Subcutaneous abdominal adipose tissue (tissue), 5 donors: ENCODE data around the gene UMAD1.

ENCODE experiments used
- H3K27ac ChIP-seq: one replicate; pipeline ENCODE4 v1.7.0; 2013; ENCODE audit warnings: low read depth, mild to moderate bottlenecking, inconsistent platforms, low read length, moderate library complexity
- H3K27me3 ChIP-seq, 5 donors: one replicate each; pipeline ENCODE4 v1.7.0; 2013; ENCODE audit warnings: low read length in 5 of 5, inconsistent platforms in 1 of 5; ENCODE audit not compliant: control insufficient read depth in 5 of 5, insufficient read depth in 4 of 5
- H3K36me3 ChIP-seq, 5 donors: one replicate each; pipeline ENCODE4 v1.7.0; 2013; ENCODE audit warnings: low read length in 5 of 5; ENCODE audit not compliant: control insufficient read depth in 5 of 5, insufficient read depth in 5 of 5
- H3K4me1 ChIP-seq, 5 donors: one replicate each; pipeline ENCODE4 v1.7.0; 2013; ENCODE audit warnings: low read length in 5 of 5, mild to moderate bottlenecking in 3 of 5, moderate library complexity in 1 of 5; ENCODE audit not compliant: control insufficient read depth in 5 of 5, insufficient read depth in 5 of 5
- H3K4me3 ChIP-seq, 5 donors: one replicate each; pipeline ENCODE4 v1.7.0; 2013; ENCODE audit warnings: low read length in 5 of 5, low read depth in 1 of 5
- H3K9ac ChIP-seq, 5 donors: one replicate each; pipeline ENCODE4 v1.7.0; 2013; ENCODE audit warnings: low read length in 5 of 5, mild to moderate bottlenecking in 4 of 5, moderate library complexity in 3 of 5
- H3K9me3 ChIP-seq, 5 donors: one replicate each; pipeline ENCODE4 v1.7.0; 2013; ENCODE audit warnings: low read length in 5 of 5; ENCODE audit not compliant: control insufficient read depth in 5 of 5
- donor health status: healthy.
- donor health status: healthy.
- donor health status: healthy.
- donor health status: healthy.
- donor health status: healthy.

The UMAD1 gene

DNA sequence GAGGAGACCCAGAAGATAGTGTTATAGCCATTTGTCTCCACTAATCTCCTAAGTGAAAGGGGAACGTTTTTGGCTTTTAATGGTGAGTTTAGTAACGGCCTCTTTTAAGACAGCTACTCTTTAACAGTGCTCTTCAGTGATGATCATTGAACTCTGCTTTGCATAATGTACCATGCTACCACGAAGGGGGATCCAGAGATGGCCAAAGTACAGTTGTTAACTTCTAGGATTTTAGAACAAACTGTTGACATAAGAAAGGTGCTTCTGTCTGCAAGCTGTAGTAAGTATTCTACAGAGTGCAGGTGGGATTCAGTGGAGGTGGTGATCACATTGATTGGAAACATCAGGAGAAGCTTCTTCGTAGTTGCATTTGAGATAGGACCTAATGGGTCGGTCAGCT lies 192.0 kb downstream of the UMAD1 start:
- no peaks in the 10 kb centered on the region for H3K9me3 ChIP-seq
- H3K4me3 ChIP-seq: no peak overlapping the region
- H3K27me3 ChIP-seq: no peaks in the 10 kb centered on the region
- no peak overlapping the region for H3K27ac ChIP-seq
- H3K4me1 ChIP-seq: no peaks in the 10 kb centered on the region
- no peaks in the 10 kb centered on the region for H3K36me3 ChIP-seq
- no peak overlapping the region for H3K9ac ChIP-seq

DNA sequence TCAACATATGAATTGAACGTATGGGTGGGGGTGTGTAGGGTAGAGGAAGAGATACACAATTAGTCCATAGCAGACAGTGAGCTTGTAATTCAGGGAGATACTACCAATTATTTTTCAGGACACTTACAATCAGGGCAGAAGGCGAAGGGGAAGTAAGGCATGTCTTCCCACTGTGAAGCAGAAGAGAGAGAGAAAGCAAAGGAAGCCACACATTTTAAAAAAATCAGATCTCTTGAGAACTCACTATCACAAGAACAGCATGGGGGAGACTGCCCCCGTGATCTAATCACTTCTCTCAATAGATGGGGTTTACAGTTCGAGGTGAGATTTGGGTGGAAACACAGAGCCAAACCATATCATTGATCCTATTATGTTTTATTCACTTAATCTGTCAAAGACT lies 194.2 kb downstream of the UMAD1 start:
- no peak overlapping the region for H3K27ac ChIP-seq
- H3K4me1 ChIP-seq: no peaks in the 10 kb centered on the region
- no peak overlapping the region for H3K4me3 ChIP-seq

DNA sequence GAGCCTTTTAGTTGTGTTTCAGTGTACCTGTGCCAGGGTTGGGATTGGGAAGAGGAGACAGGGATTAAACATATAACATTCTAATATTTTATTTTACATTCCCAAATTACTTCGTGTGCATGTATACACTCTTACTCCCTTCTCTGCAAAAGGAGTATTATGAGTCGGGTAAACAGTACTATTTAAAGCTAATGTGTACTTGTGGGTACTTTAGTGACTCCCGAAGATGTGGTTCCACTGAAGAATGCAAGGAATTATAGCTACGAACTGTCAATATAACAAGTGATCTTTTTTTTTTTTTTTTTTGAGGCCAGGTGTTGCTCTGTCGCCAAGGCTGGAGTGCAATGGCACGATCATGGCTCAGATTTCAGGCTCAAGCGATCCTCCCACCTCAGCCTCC lies 200.5 kb downstream of the UMAD1 start:
- no peak overlapping the region for H3K27ac ChIP-seq
- H3K36me3 ChIP-seq: no peaks in the 10 kb centered on the region
- no peak overlapping the region for H3K9ac ChIP-seq
- H3K27me3 ChIP-seq: no peaks in the 10 kb centered on the region
- peaks cover 0 to 6% (median 0%) of the 10 kb centered on the region in 5 donors for H3K4me1 ChIP-seq
- no peaks in the 10 kb centered on the region for H3K9me3 ChIP-seq
- H3K4me3 ChIP-seq: no peak overlapping the region

More for the DNA sequence above, 194.2 kb downstream of the UMAD1 start:
- no peaks in the 10 kb centered on the region for H3K9me3 ChIP-seq
- no peaks in the 10 kb centered on the region for H3K27me3 ChIP-seq
- H3K9ac ChIP-seq: no peak overlapping the region
- no peaks in the 10 kb centered on the region for H3K36me3 ChIP-seq

DNA sequence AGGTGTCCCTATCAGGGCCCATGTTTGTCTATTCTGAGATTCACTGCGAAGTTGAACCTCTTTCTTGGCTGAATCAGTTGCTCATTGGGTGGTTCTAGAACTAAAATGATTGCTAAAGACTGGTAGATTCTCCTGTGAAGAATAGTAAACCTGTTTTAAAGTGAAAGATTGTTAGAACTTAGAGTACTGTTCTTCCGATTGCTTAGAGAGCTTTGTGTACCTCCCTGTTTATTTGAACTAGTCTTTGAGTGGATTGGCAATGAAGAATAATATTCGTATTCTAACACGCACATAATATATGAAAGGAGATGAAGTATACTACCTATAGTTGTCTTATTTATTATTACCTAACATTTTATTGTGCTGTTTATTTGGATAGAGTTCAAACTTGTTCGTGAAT lies 202.7 kb downstream of the UMAD1 start:
- H3K9me3 ChIP-seq: no peaks in the 10 kb centered on the region
- H3K4me1 ChIP-seq: peaks cover 0 to 6% (median 0%) of the 10 kb centered on the region in 5 donors
- H3K9ac ChIP-seq: no peak overlapping the region
- no peak overlapping the region for H3K4me3 ChIP-seq
- H3K27me3 ChIP-seq: no peaks in the 10 kb centered on the region
- H3K36me3 ChIP-seq: no peaks in the 10 kb centered on the region
- H3K27ac ChIP-seq: no peak overlapping the region

DNA sequence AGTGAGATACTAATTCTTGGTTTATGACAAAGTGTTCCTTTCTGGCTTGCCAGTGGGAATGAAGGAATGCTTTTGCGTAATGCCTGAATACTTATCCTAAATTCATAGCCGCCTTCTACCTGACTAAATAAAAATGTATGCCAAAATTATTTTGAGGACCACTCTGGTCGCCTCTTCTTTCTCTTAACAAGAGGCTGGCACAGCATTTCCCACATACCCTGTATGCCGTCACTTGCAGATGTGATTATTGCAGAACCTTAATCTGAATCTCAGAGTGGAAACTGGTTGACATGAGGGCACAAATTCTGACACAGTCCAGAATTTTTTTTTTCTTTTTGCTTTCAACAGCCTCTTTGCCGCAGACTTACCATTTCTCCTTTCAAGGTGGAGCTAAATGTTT lies 203.4 kb downstream of the UMAD1 start:
- Histone ChIP-seq H3K4me1 (peaks cover 0 to 6% (median 0%) of the 10 kb centered on the region in 5 donors), H3K9ac (no peak overlapping the region), H3K36me3 (no peaks in the 10 kb centered on the region), H3K27me3 (no peaks in the 10 kb centered on the region), H3K9me3 (no peaks in the 10 kb centered on the region), H3K27ac (no peak overlapping the region), H3K4me3 (no peak overlapping the region)

DNA sequence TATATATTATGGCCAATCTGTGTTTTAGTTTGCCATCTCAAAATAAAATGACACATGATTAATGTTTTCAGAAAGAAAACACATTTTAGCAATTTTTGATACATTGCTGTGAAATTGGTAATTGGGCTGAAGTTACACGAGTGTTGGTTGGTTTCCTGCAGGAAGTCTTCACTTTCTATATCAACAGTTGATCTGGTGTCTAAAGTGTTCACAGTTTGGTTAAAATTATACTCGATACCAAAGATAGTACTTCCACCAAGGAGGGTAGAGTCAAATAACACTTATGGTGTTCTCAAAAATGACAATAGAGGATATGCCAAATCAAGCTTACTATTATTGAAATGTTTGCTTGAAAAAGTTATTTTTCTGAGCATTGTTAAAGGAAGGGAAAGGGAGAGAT lies 207.7 kb downstream of the UMAD1 start:
- Histone ChIP-seq H3K9me3 (no peaks in the 10 kb centered on the region), H3K4me1 (peaks cover 0 to 6% (median 0%) of the 10 kb centered on the region in 5 donors), H3K4me3 (no peak overlapping the region), H3K36me3 (no peaks in the 10 kb centered on the region), H3K9ac (no peak overlapping the region), H3K27ac (no peak overlapping the region), H3K27me3 (no peaks in the 10 kb centered on the region)

DNA sequence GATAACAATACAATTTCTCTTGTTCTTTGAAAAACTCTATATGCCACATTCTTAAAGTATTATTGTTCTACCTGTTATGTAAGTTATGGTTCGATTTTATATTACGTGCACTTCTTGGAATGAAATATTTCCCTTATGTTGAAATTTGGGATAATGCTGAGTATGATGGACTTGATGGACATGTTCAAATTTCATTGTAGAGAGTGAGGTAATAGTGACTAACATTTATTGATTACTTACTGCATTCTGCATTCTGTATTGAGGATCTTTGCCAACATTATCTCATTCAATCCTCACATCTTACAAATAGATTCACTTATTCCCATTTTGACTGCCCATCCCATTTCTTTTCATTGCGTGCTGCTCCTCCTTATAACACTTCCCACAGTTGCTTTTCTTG lies 208.3 kb downstream of the UMAD1 start:
- H3K36me3 ChIP-seq: no peaks in the 10 kb centered on the region
- no peaks in the 10 kb centered on the region for H3K9me3 ChIP-seq
- H3K4me3 ChIP-seq: no peak overlapping the region
- peaks cover 0 to 3% (median 0%) of the 10 kb centered on the region in 5 donors for H3K4me1 ChIP-seq
- H3K9ac ChIP-seq: no peak overlapping the region
- H3K27me3 ChIP-seq: no peaks in the 10 kb centered on the region
- H3K27ac ChIP-seq: no peak overlapping the region

DNA sequence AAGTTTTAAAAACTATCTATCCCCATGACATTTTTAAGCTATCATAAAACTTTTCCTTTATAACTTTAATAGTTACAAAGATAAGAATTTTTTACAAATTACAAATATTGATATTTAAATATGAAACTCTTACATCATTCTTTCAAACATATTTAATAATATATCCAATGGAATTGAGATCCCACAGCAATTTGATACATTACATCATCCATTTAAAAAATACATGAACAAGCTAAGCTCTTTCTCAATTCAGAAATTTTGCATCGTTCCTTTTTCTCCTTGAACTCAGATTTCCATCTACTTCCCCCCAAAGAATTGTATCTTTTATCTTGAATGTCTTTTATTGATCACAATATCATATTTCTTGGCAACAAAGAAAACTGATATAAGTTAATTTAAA lies 209.6 kb downstream of the UMAD1 start:
- H3K9me3 ChIP-seq: peaks cover 0 to 7% (median under 1%) of the 10 kb centered on the region in 5 donors
- no peaks in the 10 kb centered on the region for H3K4me1 ChIP-seq
- no peaks in the 10 kb centered on the region for H3K27me3 ChIP-seq
- no peaks in the 10 kb centered on the region for H3K36me3 ChIP-seq
- H3K9ac ChIP-seq: no peak overlapping the region
- no peak overlapping the region for H3K4me3 ChIP-seq
- H3K27ac ChIP-seq: no peak overlapping the region

DNA sequence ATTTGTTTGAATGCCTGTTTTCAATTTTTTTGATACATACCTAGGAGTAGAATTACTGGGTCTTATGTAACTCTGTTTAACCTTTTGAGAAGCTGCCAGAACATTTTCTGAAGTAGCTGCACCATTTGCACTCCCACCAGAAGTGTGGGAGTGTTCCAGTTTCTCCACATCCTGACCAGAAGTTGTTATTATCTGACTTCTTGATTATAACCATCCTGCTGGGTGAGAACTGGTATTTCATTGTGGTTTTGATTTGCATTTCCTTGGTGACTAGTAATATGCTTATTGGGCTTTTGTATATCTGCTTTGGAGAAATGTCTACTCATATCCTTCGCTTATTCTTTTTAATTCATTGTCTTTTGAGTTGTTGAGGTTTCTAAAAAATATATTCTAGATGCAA lies 210.8 kb downstream of the UMAD1 start:
- Histone ChIP-seq H3K27ac (no peak overlapping the region), H3K36me3 (no peaks in the 10 kb centered on the region), H3K9me3 (peaks cover 0 to 11% (median 4%) of the 10 kb centered on the region in 5 donors), H3K4me1 (no peaks in the 10 kb centered on the region), H3K9ac (no peak overlapping the region), H3K27me3 (no peaks in the 10 kb centered on the region), H3K4me3 (no peak overlapping the region)

DNA sequence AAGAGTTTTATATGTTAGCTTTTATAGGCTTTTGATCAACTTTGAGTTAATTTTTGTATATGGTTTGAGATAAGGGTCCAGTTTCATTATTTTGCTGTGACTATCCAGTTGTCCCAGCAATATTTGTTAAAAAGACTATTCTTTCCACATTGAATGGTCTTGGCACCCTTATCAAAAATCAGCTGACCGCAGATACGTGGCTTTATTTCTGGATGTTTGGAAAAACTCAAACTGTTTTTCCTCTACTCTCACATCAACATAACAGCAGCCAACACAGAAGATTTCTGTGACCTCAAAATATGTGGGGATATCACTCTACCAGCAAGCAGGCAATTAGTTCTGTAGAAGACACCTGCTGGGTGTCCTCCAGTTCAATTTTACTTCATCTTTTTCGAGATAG lies 211.4 kb downstream of the UMAD1 start:
- Histone ChIP-seq H3K27ac (no peak overlapping the region), H3K36me3 (no peaks in the 10 kb centered on the region), H3K9me3 (peaks cover 0 to 11% (median 4%) of the 10 kb centered on the region in 5 donors), H3K9ac (no peak overlapping the region), H3K27me3 (no peaks in the 10 kb centered on the region), H3K4me1 (no peaks in the 10 kb centered on the region), H3K4me3 (no peak overlapping the region)

DNA sequence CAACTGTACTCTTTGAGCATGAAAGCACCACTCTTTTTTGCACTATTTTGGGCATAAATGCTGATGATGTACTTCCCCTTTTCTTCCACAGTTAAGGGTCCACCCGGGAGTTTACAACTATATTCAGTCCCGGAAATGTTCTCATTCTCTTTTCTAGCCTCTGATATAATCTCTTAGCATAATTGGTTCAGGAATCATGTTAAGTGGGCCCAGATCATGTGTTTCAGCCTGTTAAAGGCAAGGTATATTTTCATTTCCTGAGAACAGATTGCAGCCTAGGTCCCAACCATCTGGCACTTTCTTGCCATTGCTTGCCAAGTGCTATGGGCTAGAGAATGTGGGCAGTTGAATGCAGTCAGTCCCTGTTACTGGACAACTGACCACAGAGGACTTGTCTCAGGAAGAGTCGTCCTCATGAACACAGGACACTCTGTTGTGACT lies 216.6 kb downstream of the UMAD1 start:
- Histone ChIP-seq H3K4me1 (peaks cover 0 to 5% (median 0%) of the 10 kb centered on the region in 5 donors), H3K9me3 (peaks cover 0 to 11% (median 4%) of the 10 kb centered on the region in 5 donors), H3K27ac (no peak overlapping the region)

More for the DNA sequence above, 216.6 kb downstream of the UMAD1 start:
- Histone ChIP-seq H3K27me3 (no peaks in the 10 kb centered on the region), H3K36me3 (no peaks in the 10 kb centered on the region), H3K9ac (no peak overlapping the region), H3K4me3 (no peak overlapping the region)
